B cell (primary cell): Measurements from ENCODE around the gene EFCAB7. TPM values are rescaled to one million over a fixed set of nuclear protein-coding genes. Genes with fewer than 3 reads are reported as not detected.
"Not testable (repeated sequence)": the region's sequence is repeated elsewhere in the genome, so short reads cannot be mapped to it uniquely, and the experiment has no call there.

Experiments
- ATAC-seq: fragments of 200-7000 bp; cut with Tn5 transposase; one replicate; pipeline ENCODE4 v1.10.0; 2021; ENCODE audit warnings: low read depth, mild to moderate bottlenecking, moderate number of reproducible peaks, moderate library complexity
- CTCF ChIA-PET: fragments of 350-600 bp; sonication (Branson Sonifier 250); formaldehyde crosslinking; loops from one replicate; lab custom pipeline; 2021; ENCODE audit warnings: antibody characterized with exemption, inconsistent platforms; lab: Charles Lee
- POLR2A ChIA-PET: fragments of 350-600 bp; sonication (Branson Sonifier 250); formaldehyde crosslinking; loops from one replicate; lab custom pipeline; 2021; ENCODE audit warnings: antibody characterized with exemption; lab: Charles Lee
- DNase-seq: peaks from one replicate; pipeline ENCODE4 v3.0.0; 2013
- H2AFZ ChIP-seq: 2 replicates; pipeline ENCODE4 v1.6.1; 2012; ENCODE audit warnings: mild to moderate bottlenecking, low read depth, low read length; ENCODE audit not compliant: insufficient read depth, poor library complexity, severe bottlenecking
- H3K27ac ChIP-seq, 2 donors: 1 replicate in 1 of 2; 2 replicates in 1 of 2; pipeline ENCODE4 v1.5.1; 2012 to 2013; ENCODE audit warnings: low read length in 2 of 2, mild to moderate bottlenecking in 2 of 2, moderate library complexity in 1 of 2
- H3K27me3 ChIP-seq, 4 experiments: fragments of 200-600 bp in 1 of 4; sonication (generic) in 1 of 4; replicated peaks in 1 of 4; 1 replicate in 2 of 4; 2 replicates in 2 of 4; pipeline versions ENCODE4 v1.6.1 to v1.7.0; 2013 to 2016; ENCODE audit warnings: low read length in 3 of 4, mild to moderate bottlenecking in 2 of 4, mixed read lengths in 1 of 4, moderate library complexity in 1 of 4; ENCODE audit not compliant: insufficient read depth in 4 of 4, control insufficient read depth in 3 of 4; ENCODE audit errors: control extremely low read depth in 1 of 4
- H3K36me3 ChIP-seq, 2 experiments: replicated peaks in 1 of 2; 1 replicate in 1 of 2; 2 replicates in 1 of 2; pipeline versions ENCODE4 v1.6.1 to v1.7.1; 2013; ENCODE audit warnings: low read length in 1 of 2; ENCODE audit not compliant: insufficient read depth in 2 of 2, control insufficient read depth in 1 of 2; ENCODE audit errors: control extremely low read depth in 1 of 2, extremely low read depth in 1 of 2
- H3K4me1 ChIP-seq, 2 donors: fragments of 200-600 bp in 1 of 2; sonication (generic) in 1 of 2; 1 replicate in 1 of 2; 2 replicates in 1 of 2; pipeline versions ENCODE4 v1.5.1 to v1.6.1; 2013 to 2017; ENCODE audit warnings: low read length in 2 of 2; ENCODE audit not compliant: control insufficient read depth in 2 of 2, insufficient read depth in 2 of 2
- H3K4me2 ChIP-seq: replicated peaks from 2 replicates; pipeline ENCODE3; 2012; ENCODE audit warnings: mild to moderate bottlenecking, low read depth, low read length; ENCODE audit not compliant: poor library complexity, severe bottlenecking
- H3K4me3 ChIP-seq, 5 experiments: fragments of 200-600 bp in 1 of 5; sonication (generic) in 1 of 5; 1 replicate in 3 of 5; 2 replicates in 2 of 5; pipeline versions ENCODE4 v1.5.1 to v1.7.0; 2011 to 2016; ENCODE audit warnings: low read length in 4 of 5, mild to moderate bottlenecking in 4 of 5, low read depth in 2 of 5, control low read depth in 1 of 5, moderate library complexity in 1 of 5; ENCODE audit not compliant: insufficient read depth in 1 of 5; ENCODE audit errors: control extremely low read depth in 1 of 5, extremely low read depth in 1 of 5
- H3K79me2 ChIP-seq: fragments of 200-600 bp; sonication (generic); one replicate; pipeline ENCODE4 v1.6.0; 2016; ENCODE audit warnings: low read length; ENCODE audit not compliant: control insufficient read depth, insufficient read depth
- H3K9ac ChIP-seq: fragments of 200-600 bp; sonication (generic); 2 replicates; pipeline ENCODE4 v1.6.1; 2017; ENCODE audit warnings: mild to moderate bottlenecking, low read length, moderate library complexity
- H3K9me3 ChIP-seq, 3 donors: one replicate each; pipeline versions ENCODE4 v1.6.1 to v1.7.1; 2013; ENCODE audit warnings: low read length in 2 of 3; ENCODE audit not compliant: control insufficient read depth in 2 of 3, insufficient read depth in 1 of 3; ENCODE audit errors: control extremely low read depth in 1 of 3
- H4K20me1 ChIP-seq: 2 replicates; pipeline ENCODE4 v1.6.0; 2012; ENCODE audit warnings: mild to moderate bottlenecking, low read length; ENCODE audit not compliant: insufficient read depth, control insufficient read depth, poor library complexity, severe bottlenecking
- H3K27ac Mint-ChIP-seq: one replicate; pipeline ENCODE4 v1.8.0; 2021; ENCODE audit warnings: mixed read lengths
- H3K27me3 Mint-ChIP-seq: one replicate; pipeline ENCODE4 v1.8.0; 2021; ENCODE audit warnings: mixed read lengths
- H3K4me1 Mint-ChIP-seq: one replicate; pipeline ENCODE4 v1.8.0; 2021; ENCODE audit warnings: mixed read lengths
- H3K4me3 Mint-ChIP-seq: one replicate; pipeline ENCODE4 v1.8.0; 2021; ENCODE audit warnings: mixed read lengths
- H3K9me3 Mint-ChIP-seq: one replicate; pipeline ENCODE4 v1.8.0; 2022; ENCODE audit warnings: mixed read lengths; ENCODE audit not compliant: insufficient read depth
- CTCF ChIP-seq: fragments of 200-600 bp; IDR thresholded peaks from one replicate; pipeline ENCODE4 v1.8.0; 2022; ENCODE audit warnings: antibody characterized with exemption, mild to moderate bottlenecking
- EZH2 ChIP-seq: IDR thresholded peaks from 2 replicates; pipeline ENCODE4 v1.6.1; 2012; ENCODE audit warnings: borderline replicate concordance, low read depth, mild to moderate bottlenecking, moderate library complexity, low read length; ENCODE audit not compliant: insufficient read depth, poor library complexity, severe bottlenecking
- WGBS: methylation state at CpG from one replicate; pipeline ENCODE4 v1.1.5; 2013; ENCODE audit warnings: missing lambda C conversion rate; ENCODE audit not compliant: insufficient coverage; 5-methylcytosine and 5-hydroxymethylcytosine counted together
- intact Hi-C: fragments of 100-400 bp; cut with micrococcal nuclease; formaldehyde crosslinking; loops from one replicate; pipeline ENCODE4 v1.10.0; 2022
- polyA plus RNA-seq: library from polyadenylated mRNA; depleted of rRNA; stranded (reverse); fragments of >200 nt; gene quantifications from 2 replicates; pipeline ENCODE4 v1.2.3, GENCODE V29; 2012
- total RNA-seq, 2 donors: library from RNA; stranded (reverse); fragments of 120-200 nt in 1 of 2; gene quantifications; 1 replicate in 1 of 2; 2 replicates in 1 of 2; pipeline versions ENCODE4 v1.2.3 to v1.2.4, GENCODE V29; 2013 to 2022

The EFCAB7 gene
- total and polyA plus RNA-seq, 2 donors (not counting 1 experiment from before 2014, with no cell fraction given), result 3.6 to 11.2 TPM

GRCh38 chr1:63575340-63575826 is 52.1 kb downstream of the EFCAB7 start:
- no peaks in the 10 kb centered on the region for H3K79me2 ChIP-seq
- no peak overlapping the region for H3K27ac Mint-ChIP-seq
- POLR2A ChIA-PET, result no interaction called here
- 100% methylated on average over 1 of the region's 4 CpGs for WGBS
- ATAC-seq (peak; percentile 33), DNase-seq (peak; percentile 46)
- intact Hi-C loops, result loop anchor here (1.0 to 2.0 kb wide), 2 partner anchors 39 to 671 kb away; no protein-coding TSS in a partner anchor
- H3K36me3 ChIP-seq, result no peaks in the 10 kb centered on the region
- H3K27me3 Mint-ChIP-seq, result no peaks in the 10 kb centered on the region
- no peak overlapping the region for H3K9ac ChIP-seq
- H3K27ac ChIP-seq, result no peak overlapping the region
- no peaks in the 10 kb centered on the region for H3K27me3 ChIP-seq
- H3K4me1 Mint-ChIP-seq, result no peaks in the 10 kb centered on the region
- no peak overlapping the region for H3K4me3 Mint-ChIP-seq
- no peak overlapping the region for H3K4me3 ChIP-seq
- H3K9me3 ChIP-seq, result peaks cover 0 to 1% (median 0%) of the 10 kb centered on the region in 3 donors
- no peaks in the 10 kb centered on the region for H4K20me1 ChIP-seq
- H3K9me3 Mint-ChIP-seq, result no peaks in the 10 kb centered on the region
- no peaks in the 10 kb centered on the region for H3K4me1 ChIP-seq
- TF ChIP-seq EZH2, result no peak
- TF ChIP-seq CTCF, result peak; percentile 94
- CTCF ChIA-PET, result interaction anchor here (0.7 to 4.9 kb wide), 9 partner anchors 8 to 1046 kb away, joined by 3 to 28 read pairs (median 8); partner anchors contain the start of gene PGM1
- H2AFZ ChIP-seq, result no peak overlapping the region
- H3K4me2 ChIP-seq, result no peak overlapping the region

- H3K27ac Mint-ChIP-seq, H3K4me1 ChIP-seq, DNase-seq, H3K79me2 ChIP-seq, H3K9ac ChIP-seq, H3K4me3 ChIP-seq, H3K4me3 Mint-ChIP-seq, POLR2A ChIA-PET, H3K27ac ChIP-seq, H3K9me3 Mint-ChIP-seq, ATAC-seq, H3K9me3 ChIP-seq, H2AFZ ChIP-seq, H3K4me2 ChIP-seq, H3K27me3 ChIP-seq, H4K20me1 ChIP-seq, intact Hi-C loops, CTCF ChIA-PET, H3K27me3 Mint-ChIP-seq, H3K4me1 Mint-ChIP-seq, H3K36me3 ChIP-seq: not testable (repeated sequence)
- WGBS, result no CpG with 5 or more reads among the region's 1 CpG
Measured at GRCh38 chr1:63586326-63586725, 63.0 kb downstream of the EFCAB7 start.
